Measurements from ENCODE around the gene NR3C2. TPM values are rescaled to one million over a fixed set of nuclear protein-coding genes. Genes with fewer than 3 reads are reported as not detected.

Gene NR3C2
- total and polyA plus RNA-seq, 12 donors: 1.1 to 19.8 (median 11.7) TPM

GRCh38 chr4:148283665-148284064, 158.5 kb downstream of the NR3C2 start:
- Histone ChIP-seq H3K27me3 (no peaks in the 10 kb centered on the region), H3K4me3 (no peak overlapping the region), H3K4me1 (replicated peaks in 1 of 2) (peaks cover 0 to 12% of the 10 kb centered on the region in 2 donors), H3K27ac (no peak overlapping the region), H3K36me3 (replicated peaks in 1 of 2) (no peaks in the 10 kb centered on the region), H3K9me3 (replicated peaks in 1 of 3) (no peaks in the 10 kb centered on the region)
- no peak for TF ChIP-seq POLR2A (IDR thresholded peaks at IDR 0.05)
- TF ChIP-seq, protein P1, sequence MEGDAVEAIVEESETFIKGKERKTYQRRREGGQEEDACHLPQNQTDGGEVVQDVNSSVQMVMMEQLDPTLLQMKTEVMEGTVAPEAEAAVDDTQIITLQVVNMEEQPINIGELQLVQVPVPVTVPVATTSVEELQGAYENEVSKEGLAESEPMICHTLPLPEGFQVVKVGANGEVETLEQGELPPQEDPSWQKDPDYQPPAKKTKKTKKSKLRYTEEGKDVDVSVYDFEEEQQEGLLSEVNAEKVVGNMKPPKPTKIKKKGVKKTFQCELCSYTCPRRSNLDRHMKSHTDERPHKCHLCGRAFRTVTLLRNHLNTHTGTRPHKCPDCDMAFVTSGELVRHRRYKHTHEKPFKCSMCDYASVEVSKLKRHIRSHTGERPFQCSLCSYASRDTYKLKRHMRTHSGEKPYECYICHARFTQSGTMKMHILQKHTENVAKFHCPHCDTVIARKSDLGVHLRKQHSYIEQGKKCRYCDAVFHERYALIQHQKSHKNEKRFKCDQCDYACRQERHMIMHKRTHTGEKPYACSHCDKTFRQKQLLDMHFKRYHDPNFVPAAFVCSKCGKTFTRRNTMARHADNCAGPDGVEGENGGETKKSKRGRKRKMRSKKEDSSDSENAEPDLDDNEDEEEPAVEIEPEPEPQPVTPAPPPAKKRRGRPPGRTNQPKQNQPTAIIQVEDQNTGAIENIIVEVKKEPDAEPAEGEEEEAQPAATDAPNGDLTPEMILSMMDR (IDR thresholded peaks at IDR 0.05): no peak
- DNase-seq: no peak
- intact Hi-C loops (cut with DNase I): loop anchor here in 1 of 2 donors (10.0 kb wide), 1 partner anchor 161 kb away; the partner anchor contains the start of gene NR3C2
- 69 to 78% (median 73%) methylated on average over 4 of the region's 4 CpGs for WGBS, 4 donors

DNA sequence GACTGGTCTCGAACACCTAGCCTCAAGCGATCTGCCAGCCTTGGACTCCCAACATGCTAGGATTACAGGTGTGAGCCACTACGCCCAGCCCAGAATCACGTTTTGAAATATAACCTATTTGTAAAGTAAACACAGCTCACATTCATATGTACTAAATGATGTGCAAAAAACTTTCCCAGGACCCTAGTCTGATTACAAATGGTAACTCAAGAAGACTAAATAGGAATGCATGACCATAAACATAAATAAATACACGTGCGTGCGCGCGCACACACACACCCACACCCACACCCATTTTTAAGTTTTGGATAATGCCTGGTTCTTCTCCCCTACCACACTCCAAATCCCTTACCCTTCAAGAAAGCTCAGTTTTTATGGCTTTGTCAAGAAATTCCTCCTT, 163.9 kb downstream of the NR3C2 start:
- H3K36me3 ChIP-seq (replicated peaks in 1 of 2): no peaks in the 10 kb centered on the region
- H3K27me3 ChIP-seq: no peaks in the 10 kb centered on the region
- H3K27ac ChIP-seq: no peak overlapping the region
- no peak overlapping the region for H3K4me3 ChIP-seq
- peaks cover 9 to 16% of the 10 kb centered on the region in 2 donors for H3K4me1 ChIP-seq (replicated peaks in 1 of 2)
- intact Hi-C loops (cut with DNase I): no loop called here
- no peak for TF ChIP-seq POLR2A (IDR thresholded peaks at IDR 0.05)
- TF ChIP-seq, protein P1 (IDR thresholded peaks at IDR 0.05): no peak
- 94 to 96% (median 95%) methylated on average over 9 of the region's 9 CpGs for WGBS, 4 donors
- H3K9me3 ChIP-seq (replicated peaks in 1 of 3): no peaks in the 10 kb centered on the region
- DNase-seq: no peak

- no peak overlapping the region for H3K27ac ChIP-seq
- 53 to 77% (median 64%) methylated on average over 4 of the region's 4 CpGs for WGBS, 4 donors
- DNase-seq: peak in 6 of 7 donors; percentile 35 to 72 (median 55)
- intact Hi-C loops (cut with DNase I): no loop called here
- no peaks in the 10 kb centered on the region for H3K27me3 ChIP-seq
- TF ChIP-seq, protein P1 (IDR thresholded peaks at IDR 0.05): no peak
- TF ChIP-seq POLR2A (IDR thresholded peaks at IDR 0.05): no peak
- H3K9me3 ChIP-seq (replicated peaks in 1 of 3): no peaks in the 10 kb centered on the region
- H3K4me1 ChIP-seq (replicated peaks in 1 of 2): peaks cover 18 to 20% of the 10 kb centered on the region in 2 donors
- H3K4me3 ChIP-seq: no peak overlapping the region
- H3K36me3 ChIP-seq (replicated peaks in 1 of 2): no peaks in the 10 kb centered on the region
Measured at GRCh38 chr4:148275266-148275665, 166.9 kb downstream of the NR3C2 start.

- Histone ChIP-seq H3K36me3 (replicated peaks in 1 of 2) (no peaks in the 10 kb centered on the region), H3K27me3 (no peaks in the 10 kb centered on the region), H3K9me3 (replicated peaks in 1 of 3) (no peaks in the 10 kb centered on the region), H3K27ac (peak overlapping the region in 3 of 5 donors; percentile 54 to 62 (median 56)), H3K4me3 (peak overlapping the region in 2 of 4 donors; percentile 2 to 24), H3K4me1 (replicated peaks in 1 of 2) (peaks cover 18 to 20% of the 10 kb centered on the region in 2 donors)
- peak; percentile 52 to 92 (median 85) for DNase-seq
- TF ChIP-seq, protein P1 (IDR thresholded peaks at IDR 0.05): no peak
- peak in 1 of 2 donors; percentile 30 for TF ChIP-seq POLR2A (IDR thresholded peaks at IDR 0.05)
- 16 to 33% (median 18%) methylated on average over 3 of the region's 3 CpGs for WGBS, 4 donors
- intact Hi-C loops (cut with DNase I): no loop called here
Measured at GRCh38 chr4:148273501-148273986, 168.7 kb downstream of the NR3C2 start.

All from adrenal gland (tissue), 12 donors.